Breast epithelium (tissue), 4 donors: ENCODE results near the gene LDLRAD4. TPM values are rescaled to one million over a fixed set of nuclear protein-coding genes. Genes with fewer than 3 reads are reported as not detected.

ENCODE experiments used
- DNase-seq, 2 donors: peaks; one replicate each; pipeline ENCODE4 v3.0.0-alpha.2; 2019; ENCODE audit warnings: low spot score in 2 of 2
- H3K27ac ChIP-seq, 2 donors: fragments of 200-600 bp; sonication (generic) in 1 of 2; one replicate each; pipeline ENCODE4 v1.5.1; 2016 to 2019; ENCODE audit warnings: mild to moderate bottlenecking in 1 of 2
- H3K27me3 ChIP-seq, 2 donors: fragments of 200-600 bp; sonication (generic) in 1 of 2; one replicate each; pipeline versions ENCODE4 v1.5.1 to v1.6.0; 2017 to 2019; ENCODE audit warnings: control low read depth in 1 of 2, mild to moderate bottlenecking in 1 of 2
- H3K36me3 ChIP-seq: fragments of 200-600 bp; one replicate; pipeline ENCODE4 v1.5.1; 2019
- H3K4me1 ChIP-seq, 2 donors: fragments of 200-600 bp; sonication (generic); one replicate each; pipeline ENCODE4 v1.5.1; 2016 to 2019; ENCODE audit warnings: control low read depth in 1 of 2
- H3K4me3 ChIP-seq, 3 donors: fragments of 200-600 bp; sonication (generic); 1 replicate in 2 of 3; 2 replicates in 1 of 3; pipeline ENCODE4 v1.5.1; 2016 to 2019; ENCODE audit warnings: mild to moderate bottlenecking in 3 of 3, moderate library complexity in 2 of 3
- H3K9me3 ChIP-seq, 2 donors: fragments of 200-600 bp; sonication (generic) in 1 of 2; one replicate each; pipeline ENCODE4 v1.5.1; 2016 to 2019; ENCODE audit warnings: control low read depth in 1 of 2
- CTCF ChIP-seq, 3 donors: fragments of 450-650 bp; IDR thresholded peaks; one replicate each; pipeline ENCODE4 v1.5.1; 2016 to 2017; ENCODE audit warnings: antibody characterized with exemption in 3 of 3, mild to moderate bottlenecking in 3 of 3, moderate library complexity in 3 of 3
- POLR2A ChIP-seq: fragments of 450-650 bp; IDR thresholded peaks from one replicate; pipeline ENCODE4 v1.6.1; 2016; ENCODE audit warnings: antibody characterized with exemption, mild to moderate bottlenecking, moderate library complexity
- POLR2AphosphoS5 ChIP-seq, 3 donors: sonication (generic); formaldehyde crosslinking; IDR thresholded peaks; one replicate each; pipeline ENCODE4 v1.6.1; 2017; ENCODE audit warnings: antibody characterized with exemption in 3 of 3
- intact Hi-C: fragments of 100-400 bp; cut with DNase I; formaldehyde crosslinking; loops from one replicate; pipeline ENCODE4 v1.15.1; 2023; ENCODE audit warnings: low total_unique reads
- total RNA-seq, 3 donors: library from RNA; depleted of rRNA; stranded (reverse); fragments of >200 nt; gene quantifications; one replicate each; pipeline ENCODE4 v1.1.0, GENCODE V29; 2016

Gene LDLRAD4
- total RNA-seq, 3 donors from 2014 or later, result 28.5 to 94.3 (median 42.9) TPM

- DNase-seq, result no peak
- no peak for TF ChIP-seq POLR2A
- no peak for TF ChIP-seq POLR2AphosphoS5 (IDR thresholded peaks at IDR 0.05)
- TF ChIP-seq CTCF (IDR thresholded peaks at IDR 0.05), result no peak
- H3K36me3 ChIP-seq, result no peaks in the 10 kb centered on the region
- peaks cover 0 to 7% of the 10 kb centered on the region in 2 donors for H3K4me1 ChIP-seq
- intact Hi-C loops, result no loop called here
- no peaks in the 10 kb centered on the region for H3K27me3 ChIP-seq
- H3K9me3 ChIP-seq, result no peaks in the 10 kb centered on the region
- no peak overlapping the region for H3K27ac ChIP-seq
- H3K4me3 ChIP-seq, result no peak overlapping the region
Measured at GRCh38 chr18:13544953-13545352, 326.4 kb downstream of the LDLRAD4 start.

- Histone ChIP-seq H3K27ac (no peak overlapping the region), H3K27me3 (no peaks in the 10 kb centered on the region), H3K9me3 (no peaks in the 10 kb centered on the region), H3K36me3 (no peaks in the 10 kb centered on the region), H3K4me1 (peaks cover 0 to 6% of the 10 kb centered on the region in 2 donors), H3K4me3 (no peak overlapping the region)
- TF ChIP-seq CTCF (IDR thresholded peaks at IDR 0.05), result no peak
- no peak for TF ChIP-seq POLR2A
- no peak for TF ChIP-seq POLR2AphosphoS5 (IDR thresholded peaks at IDR 0.05)
- no peak for DNase-seq
- intact Hi-C loops, result no loop called here
Measured at GRCh38 chr18:13545514-13545913, 327.0 kb downstream of the LDLRAD4 start.

GRCh38 chr18:13545955-13546354 is 327.4 kb downstream of the LDLRAD4 start:
- no peaks in the 10 kb centered on the region for H3K9me3 ChIP-seq
- no peak overlapping the region for H3K27ac ChIP-seq
- H3K36me3 ChIP-seq, result no peaks in the 10 kb centered on the region
- no peak for DNase-seq
- intact Hi-C loops, result no loop called here
- H3K4me3 ChIP-seq, result no peak overlapping the region
- no peaks in the 10 kb centered on the region for H3K27me3 ChIP-seq
- no peak for TF ChIP-seq CTCF (IDR thresholded peaks at IDR 0.05)
- TF ChIP-seq POLR2AphosphoS5 (IDR thresholded peaks at IDR 0.05), result no peak
- no peak for TF ChIP-seq POLR2A
- peaks cover 0 to 2% of the 10 kb centered on the region in 2 donors for H3K4me1 ChIP-seq

- no peaks in the 10 kb centered on the region for H3K27me3 ChIP-seq
- intact Hi-C loops, result no loop called here
- no peaks in the 10 kb centered on the region for H3K36me3 ChIP-seq
- H3K4me3 ChIP-seq, result no peak overlapping the region
- H3K27ac ChIP-seq, result no peak overlapping the region
- no peaks in the 10 kb centered on the region for H3K4me1 ChIP-seq
- TF ChIP-seq POLR2AphosphoS5 (IDR thresholded peaks at IDR 0.05), result no peak
- no peak for TF ChIP-seq CTCF (IDR thresholded peaks at IDR 0.05)
- TF ChIP-seq POLR2A, result no peak
- H3K9me3 ChIP-seq, result no peaks in the 10 kb centered on the region
- no peak for DNase-seq
Measured at GRCh38 chr18:13546638-13547037, 328.1 kb downstream of the LDLRAD4 start.

GRCh38 chr18:13547347-13547746 is 328.8 kb downstream of the LDLRAD4 start:
- intact Hi-C loops, result no loop called here
- H3K27me3 ChIP-seq, result no peaks in the 10 kb centered on the region
- no peak overlapping the region for H3K27ac ChIP-seq
- H3K4me1 ChIP-seq, result no peaks in the 10 kb centered on the region
- DNase-seq, result no peak
- no peaks in the 10 kb centered on the region for H3K36me3 ChIP-seq
- TF ChIP-seq POLR2A, result no peak
- TF ChIP-seq CTCF (IDR thresholded peaks at IDR 0.05), result no peak
- no peak for TF ChIP-seq POLR2AphosphoS5 (IDR thresholded peaks at IDR 0.05)
- H3K9me3 ChIP-seq, result no peaks in the 10 kb centered on the region
- no peak overlapping the region for H3K4me3 ChIP-seq
